ENCODE data around the gene PPP1R3G.

The PPP1R3G gene

GRCh38 chr6:5046430-5046829 lies 38.7 kb upstream of the PPP1R3G start:
- no peak for TF ChIP-seq CTCF (IDR thresholded peaks at IDR 0.05; ENCODE audit: insufficient read depth, low read length, missing control alignments)
- ChIA-PET CTCF (interaction anchor here (0.9 to 3.5 kb wide), 3 partner anchors 10 to 334 kb away, joined by 3 to 18 read pairs (median 7); no protein-coding TSS in a partner anchor), POLR2A (no interaction called here)

GRCh38 chr6:5050009-5050408 lies 35.1 kb upstream of the PPP1R3G start:
- no peak overlapping the region for H3K4me3 ChIP-seq (ENCODE audit: low read depth, low read length)
- ChIA-PET POLR2A (no interaction called here), CTCF (interaction anchor here (1.3 to 3.1 kb wide), 2 partner anchors 19 kb away, joined by 5 to 20 read pairs; no protein-coding TSS in a partner anchor)
- DNase-seq (ENCODE audit: low read depth, low spot score) = no peak
- TF ChIP-seq CTCF (IDR thresholded peaks at IDR 0.05; ENCODE audit: insufficient read depth, low read length, missing control alignments) = no peak

More at GRCh38 chr6:5046430-5046829, 38.7 kb upstream of the PPP1R3G start:
- H3K4me3 ChIP-seq (ENCODE audit: low read depth, low read length) = no peak overlapping the region
- no peak for DNase-seq (ENCODE audit: low read depth, low spot score)

- no peak for TF ChIP-seq CTCF (IDR thresholded peaks at IDR 0.05; ENCODE audit: insufficient read depth, low read length, missing control alignments)
- no peak for DNase-seq (ENCODE audit: low read depth, low spot score)
- ChIA-PET POLR2A (no interaction called here), CTCF (interaction anchor here (2.6 to 3.1 kb wide), 2 partner anchors 21 to 48 kb away, joined by 8 to 20 read pairs; partner anchors contain the start of gene RPP40)
- H3K4me3 ChIP-seq (ENCODE audit: low read depth, low read length) = no peak overlapping the region
Observed at GRCh38 chr6:5051394-5051793, 33.7 kb upstream of the PPP1R3G start.

- DNase-seq (ENCODE audit: low read depth, low spot score) = no peak
- no peak overlapping the region for H3K4me3 ChIP-seq (ENCODE audit: low read depth, low read length)
- CTCF ChIA-PET = interaction anchor here (1.0 to 3.1 kb wide), 4 partner anchors 22 to 349 kb away, joined by 3 to 20 read pairs (median 6); partner anchors contain the start of gene RPP40
- POLR2A ChIA-PET = no interaction called here
- no peak for TF ChIP-seq CTCF (IDR thresholded peaks at IDR 0.05; ENCODE audit: insufficient read depth, low read length, missing control alignments)
Observed at GRCh38 chr6:5053038-5053437, 32.1 kb upstream of the PPP1R3G start.

- peak overlapping the region; percentile 21; the same call in 1 of the 2 replicates for H3K4me3 ChIP-seq (ENCODE audit: low read depth, low read length)
- ChIA-PET CTCF (interaction anchor here (0.5 to 1.8 kb wide), 4 partner anchors 14 to 117 kb away, joined by 3 to 4 read pairs (median 4); no protein-coding TSS in a partner anchor), POLR2A (no interaction called here)
- TF ChIP-seq CTCF (IDR thresholded peaks at IDR 0.05; ENCODE audit: insufficient read depth, low read length, missing control alignments) = no peak
- no peak for DNase-seq (ENCODE audit: low read depth, low spot score)
Observed at GRCh38 chr6:5053864-5054244, 31.3 kb upstream of the PPP1R3G start.

GRCh38 chr6:5054245-5054873 lies 30.8 kb upstream of the PPP1R3G start:
- no peak for TF ChIP-seq CTCF (IDR thresholded peaks at IDR 0.05; ENCODE audit: insufficient read depth, low read length, missing control alignments)
- POLR2A ChIA-PET = no interaction called here
- peak; percentile 54 for DNase-seq (ENCODE audit: low read depth, low spot score)
- H3K4me3 ChIP-seq (ENCODE audit: low read depth, low read length) = peak overlapping the region; percentile 27
- CTCF ChIA-PET = interaction anchor here (0.5 to 1.1 kb wide), 3 partner anchors 14 to 117 kb away, joined by 3 to 4 read pairs (median 3); no protein-coding TSS in a partner anchor
